HTR-8/SVneo (cell line): ENCODE measurements around the gene LOC128125822.
"Not testable (repeated sequence)": the region's sequence is repeated elsewhere in the genome, so short reads cannot be mapped to it uniquely, and the experiment has no call there.

Experiments used
- DNase-seq: peaks from one replicate; pipeline ENCODE4 v3.0.0; 2011; ENCODE audit warnings: low spot score, mixed read lengths; ENCODE audit not compliant: insufficient read length
- FAIRE-seq: peaks from 2 replicates; lab custom pipeline; 2011; peaks lifted over from hg19 to GRCh38; lab: Jason Lieb, UNC

Gene LOC128125822

DNA sequence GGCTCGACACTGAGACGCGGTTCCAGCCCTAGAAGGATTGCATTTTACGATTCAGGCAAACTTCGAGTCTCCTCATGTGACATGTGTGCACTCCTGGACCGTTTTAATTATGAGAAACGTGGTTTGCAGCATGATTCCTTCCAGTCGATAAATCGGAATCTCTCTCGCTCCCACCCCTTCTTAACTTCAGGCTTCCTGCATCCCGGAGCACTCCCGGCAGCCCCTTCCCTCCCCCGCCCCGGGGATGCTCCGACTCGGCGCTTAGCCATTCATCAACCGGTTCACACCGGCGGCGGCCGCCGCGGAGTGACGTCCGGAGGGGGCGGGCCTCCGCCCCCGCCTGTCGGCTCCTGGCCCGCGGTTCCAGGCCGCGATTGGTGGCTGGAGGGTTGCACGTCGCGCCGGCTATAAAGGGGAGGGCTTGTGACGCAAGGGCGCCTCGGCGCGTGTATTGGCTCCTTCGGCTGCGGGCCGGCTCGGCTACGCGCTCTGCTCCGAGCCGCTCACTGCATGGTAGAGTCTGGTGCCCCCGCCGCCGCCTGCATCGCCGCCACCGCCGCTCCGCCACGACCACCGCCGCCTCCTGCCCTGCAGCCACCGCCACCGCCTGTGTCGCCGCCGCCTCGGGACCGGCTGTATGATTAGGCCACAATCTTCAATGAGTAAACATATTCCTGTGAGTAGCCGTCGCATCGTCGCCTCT, at the start of gene LOC128125822, which contains the start of gene PTP4A1:
TSS of gene LOC128125822 (plus strand) at position 437 of the 703 bp plus-strand sequence.
TSS of gene PTP4A1 (plus strand) at position 437 of the 703 bp plus-strand sequence. CDS start 4,401 bp downstream, outside the sequence.
- DNase-seq (peak; percentile 89), FAIRE-seq (peak; percentile 98)

DNA sequence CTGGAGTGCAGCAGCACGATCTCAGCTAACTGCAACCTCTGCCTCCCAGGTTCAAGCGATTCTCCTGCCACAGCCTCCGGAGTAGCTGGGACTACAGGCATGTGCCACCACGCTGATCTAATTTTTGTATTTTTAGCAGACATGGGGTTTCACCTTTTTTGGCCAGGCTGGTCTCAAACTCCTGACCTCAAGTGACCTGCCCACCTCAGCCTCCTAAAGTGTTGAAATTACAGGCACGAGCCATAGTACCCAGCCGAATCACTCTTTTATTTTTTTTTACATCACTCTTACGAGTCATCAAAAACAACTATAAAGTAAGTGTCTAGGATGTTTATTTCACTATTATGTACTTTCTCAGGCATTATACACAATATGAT, 49.4 kb upstream of the LOC128125822 start:
- not testable (repeated sequence) for FAIRE-seq, DNase-seq

- FAIRE-seq, result no peak
Measured at GRCh38 chr6:63523630-63524029, 48.6 kb upstream of the LOC128125822 start.

DNA sequence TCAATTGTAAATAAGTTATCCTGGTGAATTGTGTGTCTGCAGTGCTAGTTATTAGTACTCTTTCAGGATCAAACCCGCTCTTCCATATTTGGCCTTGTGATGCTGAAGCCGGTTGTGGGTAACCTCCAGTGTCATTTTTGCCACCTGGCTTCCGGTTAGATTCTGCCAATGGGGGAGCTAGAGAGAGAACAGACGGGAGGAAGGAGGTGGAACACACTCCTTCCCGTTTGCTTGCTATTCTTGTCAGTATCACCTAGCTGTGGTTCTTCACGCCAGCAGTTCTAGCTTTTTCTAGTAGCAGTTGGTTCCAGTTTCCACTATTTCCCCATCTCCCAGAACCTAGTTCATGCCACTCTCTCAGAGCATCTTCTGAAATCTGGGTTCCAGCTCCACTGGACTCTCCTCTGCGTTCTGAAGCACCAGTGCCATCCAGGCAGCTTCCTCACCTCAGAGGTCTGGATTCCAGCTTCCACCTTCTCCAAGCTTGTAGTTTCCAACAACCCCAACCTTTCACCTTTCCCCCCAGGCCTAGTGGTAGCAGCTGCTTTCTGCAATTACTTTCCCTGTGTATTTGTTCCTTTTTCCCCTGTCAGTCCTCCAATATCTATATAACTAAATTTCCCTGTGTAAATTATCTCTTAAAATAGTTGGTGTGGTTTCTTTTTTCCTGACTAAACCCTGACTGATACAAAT, 46.9 kb upstream of the LOC128125822 start:
- FAIRE-seq, result no peak
- no peak for DNase-seq

More at GRCh38 chr6:63523630-63524029, 48.6 kb upstream of the LOC128125822 start:
- DNase-seq, result no peak

DNA sequence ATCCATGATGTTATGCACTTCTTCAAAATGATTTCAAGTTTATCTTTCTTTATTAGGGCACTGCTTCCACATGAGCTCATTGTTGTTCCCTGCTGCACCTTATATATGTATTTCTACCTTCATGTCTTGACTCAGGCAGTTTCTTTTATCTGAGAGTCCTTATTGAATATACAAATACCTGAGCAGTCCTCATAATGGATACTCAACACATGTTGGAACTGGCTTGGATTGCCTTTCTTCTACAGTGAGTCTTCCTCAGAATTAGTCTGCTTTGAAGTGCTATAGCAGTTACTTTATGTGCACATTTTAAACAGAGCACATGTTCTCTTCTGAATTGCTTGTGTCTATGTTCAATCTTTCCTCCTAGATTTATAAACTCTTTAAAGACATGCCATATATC, 45.3 kb upstream of the LOC128125822 start:
- DNase-seq (no peak), FAIRE-seq (no peak)

DNA sequence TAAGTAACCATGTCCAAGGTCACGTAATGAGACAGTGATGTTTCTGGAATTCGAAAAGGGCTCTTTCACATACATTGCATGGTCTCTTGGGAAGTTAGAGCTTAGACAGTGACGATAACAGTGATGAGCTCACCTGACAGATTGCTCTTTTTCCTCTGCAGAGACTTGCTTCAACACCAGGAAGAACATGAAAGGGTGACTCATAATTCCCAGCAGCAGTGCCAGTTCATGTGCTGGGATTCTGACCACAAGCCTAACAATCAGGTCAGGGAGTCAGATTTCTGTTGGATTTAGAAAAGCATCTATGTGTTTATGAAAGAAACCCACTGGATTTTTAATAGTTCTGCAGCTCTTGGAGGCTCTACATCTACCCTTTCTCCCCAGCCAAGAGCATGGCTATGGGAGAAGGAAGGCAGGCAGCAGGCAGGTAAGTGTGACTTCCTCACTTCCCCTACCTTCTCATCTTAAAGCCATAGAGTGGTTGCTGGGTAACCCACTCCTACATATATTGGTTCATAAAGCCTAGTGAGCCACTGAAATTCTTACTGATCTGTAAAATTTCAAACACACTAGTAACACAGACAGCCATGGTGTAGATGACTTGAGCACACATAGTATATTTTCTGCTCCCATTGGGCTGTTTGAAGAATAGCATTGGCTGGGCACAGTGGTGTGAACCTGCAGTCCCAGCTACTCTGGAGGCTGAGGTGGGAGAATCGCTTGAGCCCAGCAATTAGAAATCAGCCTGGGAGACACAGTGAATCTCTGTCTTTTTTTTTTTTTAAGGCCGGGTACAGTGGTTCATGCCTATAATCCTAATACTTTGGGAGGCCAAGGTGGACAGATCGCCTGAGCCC, 44.4 kb upstream of the LOC128125822 start:
- FAIRE-seq (peak; percentile 75), DNase-seq (peak; percentile 92)

DNA sequence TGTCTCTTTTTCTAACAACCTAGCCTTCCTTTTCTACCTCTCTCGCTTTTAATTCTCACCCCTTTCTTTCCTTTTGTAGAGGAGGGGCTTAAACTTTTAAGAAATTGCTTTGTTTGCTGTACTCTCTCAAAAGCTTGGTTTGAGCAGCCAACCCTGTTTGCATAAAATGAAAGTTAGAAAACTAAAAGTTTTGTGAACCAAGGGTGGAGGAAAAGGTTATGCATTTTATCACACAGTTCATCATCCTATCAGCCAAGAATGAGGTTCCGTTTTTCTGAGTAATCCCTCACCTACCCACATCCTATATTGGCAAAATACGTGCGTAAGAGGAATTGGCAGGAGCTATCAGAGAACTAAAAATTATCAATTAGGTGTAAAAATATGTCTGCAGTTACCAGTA, 42.8 kb upstream of the LOC128125822 start:
- no peak for FAIRE-seq
- no peak for DNase-seq

GRCh38 chr6:63530182-63530581, 42.1 kb upstream of the LOC128125822 start:
- DNase-seq, result no peak
- FAIRE-seq, result no peak

- DNase-seq (no peak), FAIRE-seq (no peak)
Measured at GRCh38 chr6:63530991-63531390, 41.3 kb upstream of the LOC128125822 start.

- FAIRE-seq (no peak), DNase-seq (no peak)
Measured at GRCh38 chr6:63533026-63533425, 39.3 kb upstream of the LOC128125822 start.

DNA sequence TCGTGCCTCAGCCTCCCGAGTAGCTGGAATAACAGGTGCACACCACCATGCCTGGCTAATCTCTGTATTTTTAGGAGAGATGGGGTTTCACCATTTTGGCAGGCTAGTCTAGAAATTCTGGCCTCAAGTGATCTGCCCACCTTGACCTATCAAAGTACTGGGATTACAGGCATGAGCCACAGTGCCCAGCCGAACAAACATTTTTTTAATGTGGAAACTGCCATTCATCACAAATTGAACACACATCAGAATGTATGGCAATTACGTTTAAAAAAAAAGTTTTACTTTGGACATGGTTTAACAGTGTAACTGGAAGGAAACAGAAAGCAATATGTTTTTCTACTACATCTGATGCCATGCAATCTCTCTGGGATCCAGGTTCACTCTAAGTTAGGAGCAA, 38.3 kb upstream of the LOC128125822 start:
- no peak for DNase-seq
- FAIRE-seq, result no peak

DNA sequence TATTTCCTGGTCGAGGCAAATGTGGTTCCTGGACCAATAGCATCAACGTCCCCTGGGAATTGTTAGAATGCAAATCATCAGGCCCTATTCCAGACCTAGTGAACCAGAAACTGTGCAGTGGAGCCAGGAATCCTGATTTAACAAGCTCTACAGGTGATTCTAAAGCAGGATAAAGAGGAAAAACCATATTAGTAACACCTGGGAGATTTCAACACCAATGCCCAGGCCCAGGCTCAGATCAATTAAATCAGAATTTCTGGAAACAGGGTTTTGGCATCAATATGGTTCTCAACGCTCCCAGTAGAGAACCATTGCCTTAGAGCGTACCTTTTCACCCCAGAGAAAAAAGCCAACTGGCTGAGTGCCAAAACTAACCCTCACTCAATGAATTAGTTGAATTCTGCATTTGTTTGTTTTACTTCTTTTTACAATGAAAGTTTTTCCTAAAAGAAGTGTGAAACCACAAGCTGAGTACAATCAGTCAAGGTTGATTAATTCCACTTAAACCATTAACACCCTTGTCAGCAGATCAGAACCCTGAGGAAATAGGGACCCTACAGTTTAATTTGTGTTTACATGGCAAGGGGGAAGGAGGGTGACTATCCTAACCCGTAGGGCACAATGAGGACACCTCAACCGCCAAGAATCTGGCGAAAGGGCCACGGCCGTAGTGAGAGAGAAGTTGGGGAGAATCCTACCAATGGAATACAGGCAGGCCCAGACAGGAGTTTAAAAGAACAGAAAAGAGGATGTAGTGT, 34.9 kb upstream of the LOC128125822 start:
- DNase-seq, result no peak
- FAIRE-seq, result no peak

- DNase-seq (no peak), FAIRE-seq (no peak)
Measured at GRCh38 chr6:63537959-63538300, 34.4 kb upstream of the LOC128125822 start.

- FAIRE-seq, result no peak
- no peak for DNase-seq
Measured at GRCh38 chr6:63538550-63538949, 33.7 kb upstream of the LOC128125822 start.

- FAIRE-seq (no peak), DNase-seq (no peak)
Measured at GRCh38 chr6:63543001-63543400, 29.3 kb upstream of the LOC128125822 start.

DNA sequence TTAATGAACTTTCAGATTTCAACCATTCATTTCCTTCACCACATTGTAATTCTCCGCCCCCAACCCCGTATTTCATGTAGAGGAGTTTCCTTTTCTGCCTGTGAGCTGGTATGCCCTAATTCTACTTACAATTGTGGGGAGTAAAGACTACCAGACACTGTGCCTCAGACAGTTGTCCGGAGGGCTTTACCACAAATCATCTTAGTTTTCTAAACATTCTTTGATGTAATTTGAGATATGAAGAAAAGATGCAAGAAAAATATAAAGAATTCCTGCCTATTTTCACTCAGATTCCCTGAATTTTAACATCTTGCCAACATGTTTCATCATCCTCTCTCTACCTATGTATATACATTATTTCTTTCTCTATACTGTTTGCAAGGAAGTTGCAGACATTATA, 28.3 kb upstream of the LOC128125822 start:
- DNase-seq, result no peak
- no peak for FAIRE-seq

DNA sequence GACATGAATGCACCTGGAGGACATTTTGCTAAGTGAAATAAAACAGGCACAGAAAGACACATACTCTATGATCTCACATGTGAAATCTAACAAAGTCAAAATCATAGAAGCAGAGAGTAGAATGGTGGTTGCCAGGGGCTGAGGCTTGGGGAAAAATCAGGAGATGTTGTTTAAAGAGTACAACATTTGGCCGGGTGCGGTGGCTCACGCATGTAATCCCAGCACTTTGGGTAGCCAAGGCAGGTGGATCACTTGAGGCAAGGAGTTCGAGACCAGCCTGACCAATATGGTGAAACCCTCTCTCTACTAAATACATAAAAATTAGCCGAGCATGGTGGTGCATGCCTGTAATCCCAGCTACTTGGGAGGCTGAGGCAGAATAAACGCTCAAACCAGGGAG, 26.0 kb upstream of the LOC128125822 start:
- FAIRE-seq, result no peak
- DNase-seq, result no peak

DNA sequence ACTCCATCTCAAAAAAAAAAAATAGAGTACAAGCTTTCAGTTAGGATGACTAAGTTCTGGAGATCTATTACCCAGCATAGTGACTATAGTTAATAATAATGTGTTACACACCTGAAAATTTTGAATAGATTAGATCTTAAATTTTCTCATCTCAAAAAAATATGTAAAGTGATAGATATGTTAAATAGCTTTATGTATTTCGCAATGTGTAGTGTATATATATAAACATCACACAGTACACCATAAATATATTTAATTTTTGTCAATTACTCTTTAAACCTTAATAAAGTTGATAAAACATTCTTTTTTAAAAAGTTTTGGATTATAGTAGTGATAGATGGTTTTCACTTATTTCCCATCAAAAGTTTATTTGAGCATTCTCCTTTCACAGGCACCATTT, 25.6 kb upstream of the LOC128125822 start:
- DNase-seq (no peak), FAIRE-seq (no peak)

DNA sequence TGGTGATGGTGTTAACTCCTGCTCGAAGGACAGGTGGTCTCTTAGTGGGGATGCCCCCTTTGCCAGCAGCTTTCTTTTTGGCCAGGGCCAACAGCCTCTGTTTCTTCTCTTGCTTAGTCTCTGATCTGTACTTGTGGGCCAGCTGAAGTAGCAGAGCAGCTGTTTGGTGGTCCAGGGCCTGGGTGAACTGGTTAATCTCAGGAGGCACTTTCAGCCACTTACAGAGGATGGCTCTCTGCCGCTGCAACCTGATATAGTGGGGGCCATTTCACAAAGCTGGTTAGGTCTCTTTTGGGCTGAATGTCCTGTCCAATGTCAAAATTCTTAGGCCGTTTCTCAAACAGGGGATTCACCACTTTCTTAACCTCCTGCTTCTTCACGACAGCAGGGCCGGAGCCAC, 23.2 kb upstream of the LOC128125822 start:
- no peak for DNase-seq
- FAIRE-seq, result no peak

GRCh38 chr6:63553208-63553607, 19.1 kb upstream of the LOC128125822 start:
- DNase-seq (no peak), FAIRE-seq (peak; percentile 36)
